ENCODE measurements around the gene TWNK. TPM values are rescaled to one million over a fixed set of nuclear protein-coding genes. Genes with fewer than 3 reads are reported as not detected.

The TWNK gene
- total RNA-seq, 1 donor from 2014 or later = 14.7 TPM

GRCh38 chr10:101018118-101018599 lies 30.8 kb downstream of the TWNK start:
- FAIRE-seq (no peak), DNase-seq (ENCODE audit: low read depth) (no peak)
- no peak overlapping the region for H3K4me3 ChIP-seq (ENCODE audit: low read depth, low read length)
- TF ChIP-seq CTCF (IDR thresholded peaks at IDR 0.05; ENCODE audit: insufficient read depth, low read length, severe bottlenecking) = no peak
- H3K36me3 ChIP-seq (ENCODE audit: control insufficient read depth, insufficient read depth, low read length) = no peaks in the 10 kb centered on the region
- peaks cover 6% of the 10 kb centered on the region for H3K27me3 ChIP-seq (ENCODE audit: control insufficient read depth, insufficient read depth, low read length)

- DNase-seq (ENCODE audit: low read depth) (peak; percentile 57), FAIRE-seq (no peak)
- TF ChIP-seq CTCF (IDR thresholded peaks at IDR 0.05; ENCODE audit: insufficient read depth, low read length, severe bottlenecking) = peak; percentile 91
- peaks cover 6% of the 10 kb centered on the region for H3K27me3 ChIP-seq (ENCODE audit: control insufficient read depth, insufficient read depth, low read length)
- H3K36me3 ChIP-seq (ENCODE audit: control insufficient read depth, insufficient read depth, low read length) = no peaks in the 10 kb centered on the region
- no peak overlapping the region for H3K4me3 ChIP-seq (ENCODE audit: low read depth, low read length)
Measured at GRCh38 chr10:101018600-101019439, 31.5 kb downstream of the TWNK start.

GRCh38 chr10:101019440-101019703 lies 32.0 kb downstream of the TWNK start:
- no peak for TF ChIP-seq CTCF (IDR thresholded peaks at IDR 0.05; ENCODE audit: insufficient read depth, low read length, severe bottlenecking)
- no peak for FAIRE-seq
- DNase-seq (ENCODE audit: low read depth) = no peak

GRCh38 chr10:101020427-101021075 lies 33.2 kb downstream of the TWNK start:
- H3K4me3 ChIP-seq (ENCODE audit: low read depth, low read length) = no peak overlapping the region
- no peak for TF ChIP-seq CTCF (IDR thresholded peaks at IDR 0.05; ENCODE audit: insufficient read depth, low read length, severe bottlenecking)
- peaks cover 6% of the 10 kb centered on the region for H3K27me3 ChIP-seq (ENCODE audit: control insufficient read depth, insufficient read depth, low read length)
- FAIRE-seq = no peak
- no peaks in the 10 kb centered on the region for H3K36me3 ChIP-seq (ENCODE audit: control insufficient read depth, insufficient read depth, low read length)
- no peak for DNase-seq (ENCODE audit: low read depth)

More at GRCh38 chr10:101019440-101019703, 32.0 kb downstream of the TWNK start:
- no peaks in the 10 kb centered on the region for H3K36me3 ChIP-seq (ENCODE audit: control insufficient read depth, insufficient read depth, low read length)
- H3K27me3 ChIP-seq (ENCODE audit: control insufficient read depth, insufficient read depth, low read length) = peaks cover 6% of the 10 kb centered on the region
- no peak overlapping the region for H3K4me3 ChIP-seq (ENCODE audit: low read depth, low read length)

GRCh38 chr10:101021239-101021638 lies 33.9 kb downstream of the TWNK start:
- peaks cover 6% of the 10 kb centered on the region for H3K27me3 ChIP-seq (ENCODE audit: control insufficient read depth, insufficient read depth, low read length)
- H3K4me3 ChIP-seq (ENCODE audit: low read depth, low read length) = no peak overlapping the region
- no peak for DNase-seq (ENCODE audit: low read depth)
- TF ChIP-seq CTCF (IDR thresholded peaks at IDR 0.05; ENCODE audit: insufficient read depth, low read length, severe bottlenecking) = no peak
- no peaks in the 10 kb centered on the region for H3K36me3 ChIP-seq (ENCODE audit: control insufficient read depth, insufficient read depth, low read length)
- no peak for FAIRE-seq
